Upper lobe of right lung (tissue), 1 donor: ENCODE measurements around the gene PUM1. TPM values are rescaled to one million over a fixed set of nuclear protein-coding genes. Genes with fewer than 3 reads are reported as not detected.

Experiments used
- ATAC-seq: fragments of 200-7000 bp; cut with Tn5 transposase; one replicate; pipeline ENCODE4 v1.9.1; 2020; ENCODE audit warnings: mild to moderate bottlenecking, moderate library complexity
- DNase-seq: peaks from one replicate; pipeline ENCODE4 v3.0.0-alpha.2; 2020
- H3K27ac ChIP-seq: fragments of 200-600 bp; one replicate; pipeline ENCODE4 v1.8.0; 2022
- H3K27me3 ChIP-seq: fragments of 200-600 bp; one replicate; pipeline ENCODE4 v1.8.0; 2022; ENCODE audit warnings: mild to moderate bottlenecking
- H3K36me3 ChIP-seq: fragments of 200-600 bp; one replicate; pipeline ENCODE4 v1.8.0; 2022
- H3K4me1 ChIP-seq: fragments of 200-600 bp; one replicate; pipeline ENCODE4 v1.8.0; 2022
- H3K4me3 ChIP-seq: fragments of 200-600 bp; one replicate; pipeline ENCODE4 v1.8.0; 2022; ENCODE audit warnings: mild to moderate bottlenecking
- H3K9me3 ChIP-seq: fragments of 200-600 bp; one replicate; pipeline ENCODE4 v1.8.0; 2022
- intact Hi-C: fragments of 100-400 bp; cut with DNase I; formaldehyde crosslinking; loops from one replicate; pipeline ENCODE4 v1.11.0; 2022
- total RNA-seq: library from RNA; stranded (reverse); fragmentation: NEBNext Ultra II Directional; extraction: Animal tissue kit (Norgen Biotek cat#: 25700); gene quantifications from one replicate; pipeline ENCODE4 v1.2.1, GENCODE V29; 2021
- TF ChIP-seq, protein P1 (sequence below): fragments of 200-600 bp; IDR thresholded peaks from one replicate; pipeline ENCODE4 v1.8.0; 2022; ENCODE audit warnings: antibody characterized with exemption
- donor health status: DM: no; HTN: yes; CAD: no; lungs with severe emphysema.

Gene PUM1
- total RNA-seq, 1 donor from 2014 or later: 117 TPM

DNA sequence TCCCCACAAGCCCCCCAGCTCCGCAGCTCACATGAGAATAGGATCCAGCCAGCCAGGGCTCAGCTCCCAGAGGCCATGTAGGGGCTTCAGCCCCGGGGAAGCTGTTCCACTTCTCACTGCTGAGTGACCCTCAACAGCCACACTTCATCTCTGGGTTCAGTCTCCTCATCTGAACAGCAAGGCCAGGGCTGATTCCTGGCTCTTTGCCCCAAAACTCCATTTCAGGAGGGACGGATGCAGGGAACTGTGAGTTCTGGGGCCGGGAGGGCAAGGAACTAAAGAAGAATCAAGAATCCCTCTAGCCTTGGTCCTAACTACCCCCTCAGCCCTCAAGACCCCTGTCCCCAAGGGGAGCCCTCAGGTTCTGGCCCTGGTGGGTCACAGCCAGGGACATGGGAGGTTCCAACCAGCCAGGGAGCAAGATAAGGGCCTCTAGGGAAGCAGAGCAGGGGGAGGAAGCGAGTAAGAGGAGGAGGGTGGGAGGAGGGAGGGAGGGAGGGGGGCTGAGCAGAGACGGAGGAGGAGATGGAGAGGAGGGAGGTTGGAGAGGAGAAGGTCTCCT is 170.1 kb downstream of the PUM1 start:
- H3K27me3 ChIP-seq: no peaks in the 10 kb centered on the region
- intact Hi-C loops: no loop called here
- H3K9me3 ChIP-seq: no peaks in the 10 kb centered on the region
- peaks cover 5% of the 10 kb centered on the region for H3K4me1 ChIP-seq
- ATAC-seq (no peak), DNase-seq (no peak)
- TF ChIP-seq, protein P1, sequence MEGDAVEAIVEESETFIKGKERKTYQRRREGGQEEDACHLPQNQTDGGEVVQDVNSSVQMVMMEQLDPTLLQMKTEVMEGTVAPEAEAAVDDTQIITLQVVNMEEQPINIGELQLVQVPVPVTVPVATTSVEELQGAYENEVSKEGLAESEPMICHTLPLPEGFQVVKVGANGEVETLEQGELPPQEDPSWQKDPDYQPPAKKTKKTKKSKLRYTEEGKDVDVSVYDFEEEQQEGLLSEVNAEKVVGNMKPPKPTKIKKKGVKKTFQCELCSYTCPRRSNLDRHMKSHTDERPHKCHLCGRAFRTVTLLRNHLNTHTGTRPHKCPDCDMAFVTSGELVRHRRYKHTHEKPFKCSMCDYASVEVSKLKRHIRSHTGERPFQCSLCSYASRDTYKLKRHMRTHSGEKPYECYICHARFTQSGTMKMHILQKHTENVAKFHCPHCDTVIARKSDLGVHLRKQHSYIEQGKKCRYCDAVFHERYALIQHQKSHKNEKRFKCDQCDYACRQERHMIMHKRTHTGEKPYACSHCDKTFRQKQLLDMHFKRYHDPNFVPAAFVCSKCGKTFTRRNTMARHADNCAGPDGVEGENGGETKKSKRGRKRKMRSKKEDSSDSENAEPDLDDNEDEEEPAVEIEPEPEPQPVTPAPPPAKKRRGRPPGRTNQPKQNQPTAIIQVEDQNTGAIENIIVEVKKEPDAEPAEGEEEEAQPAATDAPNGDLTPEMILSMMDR: no peak
- no peaks in the 10 kb centered on the region for H3K36me3 ChIP-seq
- no peak overlapping the region for H3K4me3 ChIP-seq
- H3K27ac ChIP-seq: no peak overlapping the region

DNA sequence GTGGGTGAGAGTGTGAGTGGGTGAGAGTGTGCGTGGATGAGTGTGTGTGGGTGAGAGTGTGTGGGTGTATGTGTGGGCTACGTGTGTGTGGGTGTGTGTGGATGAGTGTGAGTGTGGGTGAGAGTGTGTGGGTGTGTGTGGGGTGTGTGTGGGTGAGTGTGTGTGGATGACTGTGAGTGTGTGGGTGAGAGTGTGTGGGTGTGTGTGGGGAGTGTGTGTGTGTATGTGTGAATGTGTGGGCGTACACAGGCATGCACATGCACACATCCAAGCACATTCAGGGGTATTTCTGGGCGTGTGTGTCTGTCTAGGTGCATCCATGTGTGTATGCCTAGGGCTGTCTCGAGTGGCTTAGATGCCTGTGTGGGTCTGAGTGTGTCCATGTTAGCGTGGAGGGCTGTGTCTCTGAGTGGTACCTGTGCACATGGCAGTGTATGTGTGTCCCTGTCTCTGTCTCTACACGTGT is 171.0 kb downstream of the PUM1 start:
- no peak overlapping the region for H3K27ac ChIP-seq
- no peak for DNase-seq
- TF ChIP-seq, protein P1: no peak
- no peaks in the 10 kb centered on the region for H3K9me3 ChIP-seq
- H3K27me3 ChIP-seq: no peaks in the 10 kb centered on the region
- peaks cover 5% of the 10 kb centered on the region for H3K4me1 ChIP-seq
- no peak for ATAC-seq
- intact Hi-C loops: no loop called here
- no peak overlapping the region for H3K4me3 ChIP-seq
- no peaks in the 10 kb centered on the region for H3K36me3 ChIP-seq

DNA sequence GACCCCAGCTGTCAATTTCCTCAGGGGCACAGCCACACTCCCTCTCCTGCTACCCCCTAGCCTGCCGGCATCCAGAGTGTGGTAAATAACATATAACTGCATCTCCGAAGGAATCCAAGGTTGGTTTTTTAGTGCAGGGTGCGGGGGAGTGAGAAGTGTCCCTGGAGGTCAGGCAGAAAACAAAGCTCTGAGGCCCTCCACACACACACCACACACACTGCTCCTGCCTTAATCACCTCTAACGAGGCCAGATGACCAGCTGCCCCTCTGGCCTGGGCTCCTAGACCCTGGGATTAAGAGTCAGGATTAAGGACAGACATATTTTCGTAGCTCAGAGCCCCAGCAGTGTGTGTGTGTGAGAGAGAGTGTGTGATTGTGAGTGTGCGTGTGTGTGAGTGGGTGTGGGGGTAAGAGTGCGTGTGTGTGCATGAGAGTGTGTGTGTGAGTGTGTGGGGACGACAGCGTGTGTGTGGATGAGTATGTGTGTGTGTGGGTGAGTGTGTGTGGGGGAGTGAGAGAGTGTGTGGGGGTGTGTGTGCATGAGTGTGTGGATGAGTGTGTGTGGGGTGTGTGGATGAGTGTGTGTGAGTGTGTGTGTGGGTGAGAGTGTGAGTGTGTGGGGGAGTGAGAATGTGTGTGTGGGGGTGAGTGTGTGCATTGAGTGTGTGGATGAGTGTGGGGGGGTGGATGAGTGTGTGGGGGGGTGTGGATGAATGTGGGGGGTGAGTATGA is 171.6 kb downstream of the PUM1 start:
- Histone ChIP-seq H3K36me3 (no peaks in the 10 kb centered on the region), H3K4me1 (peaks cover 9% of the 10 kb centered on the region)

DNA sequence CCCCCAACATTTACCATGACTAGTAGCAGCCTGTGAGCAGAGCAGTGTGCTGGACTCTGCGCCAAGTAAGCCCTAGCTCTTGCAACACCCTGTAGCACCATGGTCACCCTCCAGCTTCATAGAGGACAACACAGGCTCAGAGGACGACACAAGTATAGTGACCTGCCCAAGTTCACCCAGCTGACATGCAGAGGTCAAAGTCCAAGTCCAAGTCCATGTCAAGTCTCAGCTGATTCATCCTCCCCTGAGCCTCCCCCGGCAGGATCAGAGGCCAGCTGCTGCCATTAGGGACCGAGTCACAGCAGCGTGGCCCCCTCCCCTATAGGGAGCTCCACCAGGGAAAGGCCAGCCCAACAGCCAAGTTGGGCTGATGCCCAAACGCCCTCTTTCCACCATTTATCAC is 172.8 kb downstream of the PUM1 start:
- intact Hi-C loops: no loop called here
- Histone ChIP-seq H3K4me1 (peaks cover 13% of the 10 kb centered on the region), H3K36me3 (no peaks in the 10 kb centered on the region), H3K27ac (no peak overlapping the region), H3K4me3 (no peak overlapping the region), H3K27me3 (no peaks in the 10 kb centered on the region), H3K9me3 (no peaks in the 10 kb centered on the region)
- no peak for ATAC-seq
- TF ChIP-seq, protein P1: no peak
- no peak for DNase-seq

More for the DNA sequence above, 171.6 kb downstream of the PUM1 start:
- no peak overlapping the region for H3K4me3 ChIP-seq
- H3K9me3 ChIP-seq: no peaks in the 10 kb centered on the region
- intact Hi-C loops: no loop called here
- H3K27ac ChIP-seq: no peak overlapping the region
- DNase-seq (no peak), ATAC-seq (no peak)
- TF ChIP-seq, protein P1: no peak
- H3K27me3 ChIP-seq: no peaks in the 10 kb centered on the region

DNA sequence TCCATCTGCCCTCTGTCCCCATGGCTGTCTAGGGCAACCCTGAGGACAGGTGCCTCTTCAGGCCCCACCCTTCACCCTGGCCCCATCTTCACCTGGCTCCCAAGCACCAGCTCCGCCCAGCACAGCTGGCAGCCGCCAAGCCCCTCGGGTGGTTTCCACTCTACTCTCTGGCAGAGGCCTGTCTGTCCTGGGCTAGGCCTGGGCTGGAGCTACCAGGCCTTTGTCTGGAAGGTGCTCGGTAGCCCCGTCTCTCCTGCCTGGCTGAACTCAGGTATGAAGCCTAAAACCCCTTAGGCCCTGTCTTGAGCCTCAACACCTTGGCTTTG is 174.3 kb downstream of the PUM1 start:
- no peak overlapping the region for H3K4me3 ChIP-seq
- TF ChIP-seq, protein P1: no peak
- DNase-seq (no peak), ATAC-seq (no peak)
- H3K9me3 ChIP-seq: no peaks in the 10 kb centered on the region
- no peaks in the 10 kb centered on the region for H3K27me3 ChIP-seq
- no peaks in the 10 kb centered on the region for H3K36me3 ChIP-seq
- peaks cover 16% of the 10 kb centered on the region for H3K4me1 ChIP-seq
- intact Hi-C loops: no loop called here
- no peak overlapping the region for H3K27ac ChIP-seq
